ENCODE data around the gene APOC3.

The APOC3 gene

GRCh38 chr11:116879800-116880625, 50.3 kb downstream of the APOC3 start:
- FAIRE-seq: peak; percentile 78

- no peak for FAIRE-seq
These were observed 51.4 kb downstream of the APOC3 start for GRCh38 chr11:116881143-116881542.

- no peak for FAIRE-seq
These were observed 52.7 kb downstream of the APOC3 start for GRCh38 chr11:116882386-116882785.

Data from colon (tissue), 2 donors.